ENCODE measurements around the gene PDE10A.
"Not testable (repeated sequence)": the region's sequence is repeated elsewhere in the genome, so short reads cannot be mapped to it uniquely, and the experiment has no call there.

The PDE10A gene

GRCh38 chr6:165519316-165519715, 143.7 kb downstream of the PDE10A start:
- DNase-seq: no peak

GRCh38 chr6:165515963-165516624, 146.9 kb downstream of the PDE10A start:
- DNase-seq: no peak

- DNase-seq: no peak
Observed at GRCh38 chr6:165514621-165515020, 148.4 kb downstream of the PDE10A start.

GRCh38 chr6:165511807-165512206, 151.2 kb downstream of the PDE10A start:
- no peak for DNase-seq

- DNase-seq: no peak
Observed at GRCh38 chr6:165508321-165508869, 154.6 kb downstream of the PDE10A start.

GRCh38 chr6:165506657-165507056, 156.4 kb downstream of the PDE10A start:
- no peak for DNase-seq

- not testable (repeated sequence) for DNase-seq
Observed at GRCh38 chr6:165500214-165500907, 162.7 kb downstream of the PDE10A start.

GRCh38 chr6:165497472-165497871, 165.6 kb downstream of the PDE10A start:
- DNase-seq: no peak

- DNase-seq: no peak
Observed at GRCh38 chr6:165488624-165489295, 174.3 kb downstream of the PDE10A start.

- no peak for DNase-seq
Observed at GRCh38 chr6:165487950-165488349, 175.1 kb downstream of the PDE10A start.

- no peak for DNase-seq
Observed at GRCh38 chr6:165487347-165487746, 175.7 kb downstream of the PDE10A start.

- DNase-seq: no peak
Observed at GRCh38 chr6:165486183-165487137, 176.6 kb downstream of the PDE10A start.

GRCh38 chr6:165484178-165484889, 178.7 kb downstream of the PDE10A start:
- DNase-seq: no peak

- no peak for DNase-seq
Observed at GRCh38 chr6:165481921-165482320, 181.1 kb downstream of the PDE10A start.

GRCh38 chr6:165480916-165481315, 182.1 kb downstream of the PDE10A start:
- DNase-seq: no peak

GRCh38 chr6:165478581-165478980, 184.5 kb downstream of the PDE10A start:
- DNase-seq: no peak

- DNase-seq: no peak
Observed at GRCh38 chr6:165469483-165469882, 193.6 kb downstream of the PDE10A start.

GRCh38 chr6:165468340-165469235, 194.5 kb downstream of the PDE10A start:
- no peak for DNase-seq

- not testable (repeated sequence) for DNase-seq
Observed at GRCh38 chr6:165463499-165463898, 199.5 kb downstream of the PDE10A start.

GRCh38 chr6:165459605-165460301, 203.3 kb downstream of the PDE10A start:
- DNase-seq: not testable (repeated sequence)

Measured in activated gamma-delta T cell treated with Interleukin-2 at 50 U/mL for 16 hours (primary cell).